ENCODE results near the gene GRAMD2A. TPM values are rescaled to one million over a fixed set of nuclear protein-coding genes. Genes with fewer than 3 reads are reported as not detected.

The GRAMD2A gene
- total RNA-seq (2022) = 1.2 and 2.0 TPM in 2 replicates
- Bru-seq, nascent RNA = percentile 27 among the genes with signal in this experiment
- BruChase-seq, experiment 1, labeled RNA remaining after a 2-hour chase = percentile 27 among the genes with signal in this experiment
- BruChase-seq, experiment 2, labeled RNA remaining after a 6-hour chase = percentile 27 among the genes with signal in this experiment
- long read RNA-seq, partial matches to known transcripts = 1 of 3 reads
- long read RNA-seq, other reads (novel, unspliced or antisense) = 2 of 3 reads

GRCh38 chr15:72197460-72198355 lies at the start of gene GRAMD2A:
TSS of gene GRAMD2A (minus strand) at chr15:72197787.
- no peak for DNase-seq
- H3K27ac Mint-ChIP-seq (ENCODE audit: unreplicated experiment) = peak within 1 kb of the TSS; percentile 85
- no peaks in the 10 kb centered on the region for H3K27me3 ChIP-seq (replicated peaks; ENCODE audit: control insufficient read depth, insufficient read depth, low read length)
- peaks cover 13% of the 10 kb centered on the region; the same call in 1 of the 2 replicates for H3K4me1 ChIP-seq
- no peaks in the 10 kb centered on the region for H3K9me3 Mint-ChIP-seq (ENCODE audit: unreplicated experiment)
- intact Hi-C loops (cut with micrococcal nuclease; ENCODE audit: unreplicated experiment) = loop anchor here (2.0 kb wide), 1 partner anchor 33 kb away; the partner anchor contains the start of gene PKM
- no peak for TF ChIP-seq CTCF (IDR thresholded peaks at IDR 0.05; ENCODE audit: insufficient read depth in 1 of 2, low read depth in 1 of 2, low read length in 1 of 2, severe bottlenecking in 1 of 2, unreplicated experiment in 1 of 2)
- no peak within 1 kb of the TSS for H3K4me3 ChIP-seq (ENCODE audit: low read depth, low read length)
- POLR2A ChIA-PET = no interaction called here
- H3K4me3 Mint-ChIP-seq (ENCODE audit: unreplicated experiment) = peak within 1 kb of the TSS; percentile 63
- no peaks in the 10 kb centered on the region for H3K4me1 Mint-ChIP-seq (ENCODE audit: low read depth, unreplicated experiment)
- no peaks in the 10 kb centered on the region for H3K9me3 ChIP-seq
- CTCF ChIA-PET = interaction anchor here (1.0 kb wide), 1 partner anchor 13 kb away, joined by 3 read pairs; no protein-coding TSS in a partner anchor
- BruUV-seq (replicated peaks) = no TSS peak
- peaks cover 14% of the 10 kb centered on the region for H3K36me3 ChIP-seq (ENCODE audit: control insufficient read depth, insufficient read depth, low read length)
- peaks cover 52% of the 10 kb centered on the region for H3K36me3 Mint-ChIP-seq (ENCODE audit: insufficient read depth, unreplicated experiment)
- peaks cover 2% of the 10 kb centered on the region for H3K27me3 Mint-ChIP-seq (ENCODE audit: insufficient read depth, unreplicated experiment)

GRCh38 chr15:72242775-72243370 lies 45.3 kb upstream of the GRAMD2A start:
- BruUV-seq (replicated peaks) = no TSS peak

More at GRCh38 chr15:72242775-72243370, 45.3 kb upstream of the GRAMD2A start:
- no peaks in the 10 kb centered on the region for H3K4me1 Mint-ChIP-seq (ENCODE audit: low read depth, unreplicated experiment)
- POLR2A ChIA-PET = no interaction called here
- Histone ChIP-seq H3K9me3 (no peaks in the 10 kb centered on the region), H3K4me3 (ENCODE audit: low read depth, low read length) (no peak overlapping the region), H3K36me3 (ENCODE audit: control insufficient read depth, insufficient read depth, low read length) (no peaks in the 10 kb centered on the region), H3K27me3 (replicated peaks; ENCODE audit: control insufficient read depth, insufficient read depth, low read length) (no peaks in the 10 kb centered on the region), H3K4me1 (peaks cover 3% of the 10 kb centered on the region)
- H3K27me3 Mint-ChIP-seq (ENCODE audit: insufficient read depth, unreplicated experiment) = no peaks in the 10 kb centered on the region
- CTCF ChIA-PET = no interaction called here
- no peak overlapping the region for H3K4me3 Mint-ChIP-seq (ENCODE audit: unreplicated experiment)
- DNase-seq = no peak
- intact Hi-C loops (cut with micrococcal nuclease; ENCODE audit: unreplicated experiment) = no loop called here
- H3K36me3 Mint-ChIP-seq (ENCODE audit: insufficient read depth, unreplicated experiment) = peaks cover 33% of the 10 kb centered on the region
- no peak for TF ChIP-seq CTCF (IDR thresholded peaks at IDR 0.05; ENCODE audit: insufficient read depth in 1 of 2, low read depth in 1 of 2, low read length in 1 of 2, severe bottlenecking in 1 of 2, unreplicated experiment in 1 of 2)
- H3K27ac Mint-ChIP-seq (ENCODE audit: unreplicated experiment) = no peak overlapping the region
- H3K9me3 Mint-ChIP-seq (ENCODE audit: unreplicated experiment) = no peaks in the 10 kb centered on the region
